BJ (cell line): ENCODE results near the gene ABI2. TPM values are rescaled to one million over a fixed set of nuclear protein-coding genes. Genes with fewer than 3 reads are reported as not detected.
"Not testable (repeated sequence)": the region's sequence is repeated elsewhere in the genome, so short reads cannot be mapped to it uniquely, and the experiment has no call there.

Source experiments
- CTCF ChIA-PET: fragments of 350-600 bp; formaldehyde crosslinking; extraction: SDS; loops from one replicate; lab custom pipeline; 2021; ENCODE audit warnings: antibody characterized with exemption, inconsistent platforms; lab: Yijun Ruan, JAX
- POLR2A ChIA-PET: fragments of 300-600 bp; sonication (Branson Sonifier 250); formaldehyde crosslinking; extraction: SDS; loops from one replicate; lab custom pipeline; 2021; ENCODE audit warnings: antibody characterized with exemption; lab: Charles Lee
- DNase-seq: peaks from one replicate; pipeline ENCODE4 v3.0.0-alpha.2; 2011; ENCODE audit warnings: low read depth
- H3K27me3 ChIP-seq: 2 replicates; pipeline ENCODE4 v1.6.0; 2011; ENCODE audit warnings: low read length; ENCODE audit not compliant: control insufficient read depth, insufficient read depth
- H3K36me3 ChIP-seq: 2 replicates; pipeline ENCODE4 v1.5.1; 2011; ENCODE audit warnings: low read length; ENCODE audit not compliant: control insufficient read depth, insufficient read depth
- H3K4me3 ChIP-seq: 2 replicates; pipeline ENCODE4 v1.5.1; 2011; ENCODE audit warnings: low read depth, mild to moderate bottlenecking, control low read depth, low read length
- CTCF ChIP-seq: IDR thresholded peaks from 2 replicates; pipeline ENCODE4 v1.5.1; 2011; ENCODE audit warnings: low read depth, mild to moderate bottlenecking, control low read depth, inconsistent platforms, low read length, moderate library complexity; ENCODE audit not compliant: insufficient read depth
- polyA plus RNA-seq: library from polyadenylated mRNA; depleted of rRNA; stranded (reverse); fragments of >200 nt; gene quantifications from 2 replicates; pipeline ENCODE4 v1.2.3, GENCODE V29; 2011

The ABI2 gene
- polyA plus RNA-seq, 1 experiment: 56.2 TPM

- Histone ChIP-seq H3K4me3 (no peak overlapping the region), H3K36me3 (no peaks in the 10 kb centered on the region), H3K27me3 (no peaks in the 10 kb centered on the region)
- ChIA-PET CTCF (no interaction called here), POLR2A (no interaction called here)
- no peak for DNase-seq
- TF ChIP-seq CTCF: no peak
Measured at GRCh38 chr2:203359450-203359849, 31.3 kb downstream of the ABI2 start.

GRCh38 chr2:203360833-203361430 lies 32.7 kb downstream of the ABI2 start:
- DNase-seq: no peak
- ChIA-PET CTCF (no interaction called here), POLR2A (no interaction called here)
- no peaks in the 10 kb centered on the region for H3K27me3 ChIP-seq
- no peak overlapping the region for H3K4me3 ChIP-seq
- TF ChIP-seq CTCF: no peak
- no peaks in the 10 kb centered on the region for H3K36me3 ChIP-seq

DNA sequence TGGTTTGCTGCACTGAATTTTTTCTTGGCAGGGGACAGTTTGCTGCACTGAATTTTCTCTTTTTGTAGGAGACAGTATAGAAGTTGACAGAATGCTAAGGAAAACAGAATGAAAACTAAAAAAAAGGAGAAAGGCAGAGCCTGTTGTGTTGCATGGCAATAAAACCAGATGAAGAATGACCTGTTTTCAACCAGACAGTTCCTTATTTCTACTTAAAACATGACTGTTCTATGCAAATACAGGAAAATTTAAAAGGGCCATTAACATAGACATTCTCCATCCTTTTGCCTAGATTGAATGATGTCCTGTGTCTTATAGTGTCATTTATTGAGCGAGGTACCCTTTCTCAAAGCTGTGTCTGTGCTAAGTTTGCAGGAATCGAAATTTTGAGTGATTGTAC lies 33.3 kb downstream of the ABI2 start:
- H3K36me3 ChIP-seq: no peaks in the 10 kb centered on the region
- TF ChIP-seq CTCF: no peak
- H3K4me3 ChIP-seq: no peak overlapping the region
- ChIA-PET CTCF (no interaction called here), POLR2A (no interaction called here)
- DNase-seq: no peak
- H3K27me3 ChIP-seq: no peaks in the 10 kb centered on the region

- H3K27me3 ChIP-seq: no peaks in the 10 kb centered on the region
- no peak overlapping the region for H3K4me3 ChIP-seq
- no peak for DNase-seq
- ChIA-PET CTCF (no interaction called here), POLR2A (no interaction called here)
- no peak for TF ChIP-seq CTCF
- H3K36me3 ChIP-seq: no peaks in the 10 kb centered on the region
Measured at GRCh38 chr2:203361922-203362321, 33.7 kb downstream of the ABI2 start.

DNA sequence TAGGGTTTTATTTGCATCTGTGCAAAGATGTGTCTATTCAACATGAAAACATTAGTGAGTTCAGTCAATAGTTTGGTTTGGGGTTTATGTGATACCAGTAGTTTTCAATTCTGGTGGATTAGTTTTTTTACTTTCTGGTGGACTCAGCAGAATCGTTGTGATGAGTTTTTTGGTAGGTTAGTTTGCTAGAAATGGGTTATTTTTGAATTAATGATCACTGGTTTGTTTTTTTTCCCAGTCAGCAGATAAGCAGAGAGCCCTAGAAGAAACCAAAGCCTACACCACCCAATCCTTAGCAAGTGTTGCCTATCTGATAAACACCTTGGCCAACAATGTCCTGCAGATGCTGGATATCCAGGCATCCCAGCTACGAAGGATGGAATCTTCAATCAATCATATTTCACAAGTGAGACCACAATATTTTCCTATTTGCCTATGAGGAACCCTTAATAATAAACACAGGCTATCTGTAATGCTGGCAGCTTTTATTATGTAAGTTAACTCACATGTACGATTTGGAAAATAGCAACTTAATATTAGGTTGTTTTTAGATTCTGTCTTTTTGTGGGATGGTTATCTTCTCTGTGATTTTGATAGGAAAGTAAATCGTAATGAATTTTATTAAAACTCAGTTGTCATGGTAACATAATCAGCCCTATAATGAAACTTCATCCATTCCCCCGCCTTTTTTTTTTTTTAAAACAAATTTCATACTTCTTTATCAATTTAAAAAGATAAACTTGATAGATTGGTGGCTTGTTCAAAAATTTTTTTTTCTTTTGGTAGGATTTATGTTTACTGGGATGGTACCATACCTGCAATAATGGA lies 38.7 kb downstream of the ABI2 start:
- no peak for DNase-seq
- Histone ChIP-seq H3K4me3 (no peak overlapping the region), H3K36me3 (no peaks in the 10 kb centered on the region), H3K27me3 (no peaks in the 10 kb centered on the region)
- ChIA-PET CTCF (no interaction called here), POLR2A (no interaction called here)
- TF ChIP-seq CTCF: no peak

DNA sequence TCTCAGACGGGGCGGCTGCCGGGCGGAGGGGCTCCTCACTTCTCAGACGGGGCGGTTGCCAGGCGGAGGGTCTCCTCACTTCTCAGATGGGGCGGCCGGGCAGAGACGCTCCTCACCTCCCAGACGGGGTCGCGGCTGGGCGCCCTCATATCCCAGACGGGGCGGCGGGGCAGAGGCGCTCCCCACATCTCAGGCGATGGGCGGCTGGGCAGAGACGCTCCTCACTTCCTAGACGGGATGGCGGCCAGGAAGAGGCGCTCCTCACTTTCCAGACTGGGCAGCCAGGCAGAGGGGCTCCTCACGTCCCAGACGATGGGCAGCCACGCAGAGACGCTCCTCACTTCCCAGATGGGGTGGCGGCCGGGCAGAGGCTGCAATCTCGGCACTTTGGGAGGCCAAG lies 44.5 kb downstream of the ABI2 start:
- H3K4me3 ChIP-seq, H3K36me3 ChIP-seq, H3K27me3 ChIP-seq, DNase-seq, POLR2A ChIA-PET, CTCF ChIA-PET: not testable (repeated sequence)
